ENCODE data around the gene RIT1. TPM values are rescaled to one million over a fixed set of nuclear protein-coding genes. Genes with fewer than 3 reads are reported as not detected.

The RIT1 gene
- total and polyA plus RNA-seq, 2 of the 8 experiments (the other 6 are each of a cell fraction or from before 2014, with no cell fraction given): 25.3 to 26.8 TPM

DNA sequence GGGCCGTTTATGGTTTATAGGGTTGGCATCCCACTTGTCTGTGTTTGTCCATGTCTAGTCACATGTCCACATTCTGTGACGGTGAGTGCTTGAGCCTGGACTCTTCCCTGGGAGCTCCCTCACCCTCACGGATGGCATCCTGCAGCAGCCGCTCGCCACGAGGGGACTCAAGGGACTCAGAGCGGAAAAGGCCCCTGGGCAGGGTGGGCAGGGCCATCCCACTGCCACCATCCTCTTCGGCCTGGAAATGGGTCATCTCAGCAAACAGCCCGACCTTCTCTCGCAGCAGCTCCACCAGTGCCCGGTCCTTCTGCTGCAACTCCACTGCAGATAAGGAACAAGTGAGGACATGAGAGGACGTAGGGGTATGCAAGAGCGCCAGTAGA, 41.3 kb upstream of the RIT1 start (continued):
- TF ChIP-seq, protein P1, sequence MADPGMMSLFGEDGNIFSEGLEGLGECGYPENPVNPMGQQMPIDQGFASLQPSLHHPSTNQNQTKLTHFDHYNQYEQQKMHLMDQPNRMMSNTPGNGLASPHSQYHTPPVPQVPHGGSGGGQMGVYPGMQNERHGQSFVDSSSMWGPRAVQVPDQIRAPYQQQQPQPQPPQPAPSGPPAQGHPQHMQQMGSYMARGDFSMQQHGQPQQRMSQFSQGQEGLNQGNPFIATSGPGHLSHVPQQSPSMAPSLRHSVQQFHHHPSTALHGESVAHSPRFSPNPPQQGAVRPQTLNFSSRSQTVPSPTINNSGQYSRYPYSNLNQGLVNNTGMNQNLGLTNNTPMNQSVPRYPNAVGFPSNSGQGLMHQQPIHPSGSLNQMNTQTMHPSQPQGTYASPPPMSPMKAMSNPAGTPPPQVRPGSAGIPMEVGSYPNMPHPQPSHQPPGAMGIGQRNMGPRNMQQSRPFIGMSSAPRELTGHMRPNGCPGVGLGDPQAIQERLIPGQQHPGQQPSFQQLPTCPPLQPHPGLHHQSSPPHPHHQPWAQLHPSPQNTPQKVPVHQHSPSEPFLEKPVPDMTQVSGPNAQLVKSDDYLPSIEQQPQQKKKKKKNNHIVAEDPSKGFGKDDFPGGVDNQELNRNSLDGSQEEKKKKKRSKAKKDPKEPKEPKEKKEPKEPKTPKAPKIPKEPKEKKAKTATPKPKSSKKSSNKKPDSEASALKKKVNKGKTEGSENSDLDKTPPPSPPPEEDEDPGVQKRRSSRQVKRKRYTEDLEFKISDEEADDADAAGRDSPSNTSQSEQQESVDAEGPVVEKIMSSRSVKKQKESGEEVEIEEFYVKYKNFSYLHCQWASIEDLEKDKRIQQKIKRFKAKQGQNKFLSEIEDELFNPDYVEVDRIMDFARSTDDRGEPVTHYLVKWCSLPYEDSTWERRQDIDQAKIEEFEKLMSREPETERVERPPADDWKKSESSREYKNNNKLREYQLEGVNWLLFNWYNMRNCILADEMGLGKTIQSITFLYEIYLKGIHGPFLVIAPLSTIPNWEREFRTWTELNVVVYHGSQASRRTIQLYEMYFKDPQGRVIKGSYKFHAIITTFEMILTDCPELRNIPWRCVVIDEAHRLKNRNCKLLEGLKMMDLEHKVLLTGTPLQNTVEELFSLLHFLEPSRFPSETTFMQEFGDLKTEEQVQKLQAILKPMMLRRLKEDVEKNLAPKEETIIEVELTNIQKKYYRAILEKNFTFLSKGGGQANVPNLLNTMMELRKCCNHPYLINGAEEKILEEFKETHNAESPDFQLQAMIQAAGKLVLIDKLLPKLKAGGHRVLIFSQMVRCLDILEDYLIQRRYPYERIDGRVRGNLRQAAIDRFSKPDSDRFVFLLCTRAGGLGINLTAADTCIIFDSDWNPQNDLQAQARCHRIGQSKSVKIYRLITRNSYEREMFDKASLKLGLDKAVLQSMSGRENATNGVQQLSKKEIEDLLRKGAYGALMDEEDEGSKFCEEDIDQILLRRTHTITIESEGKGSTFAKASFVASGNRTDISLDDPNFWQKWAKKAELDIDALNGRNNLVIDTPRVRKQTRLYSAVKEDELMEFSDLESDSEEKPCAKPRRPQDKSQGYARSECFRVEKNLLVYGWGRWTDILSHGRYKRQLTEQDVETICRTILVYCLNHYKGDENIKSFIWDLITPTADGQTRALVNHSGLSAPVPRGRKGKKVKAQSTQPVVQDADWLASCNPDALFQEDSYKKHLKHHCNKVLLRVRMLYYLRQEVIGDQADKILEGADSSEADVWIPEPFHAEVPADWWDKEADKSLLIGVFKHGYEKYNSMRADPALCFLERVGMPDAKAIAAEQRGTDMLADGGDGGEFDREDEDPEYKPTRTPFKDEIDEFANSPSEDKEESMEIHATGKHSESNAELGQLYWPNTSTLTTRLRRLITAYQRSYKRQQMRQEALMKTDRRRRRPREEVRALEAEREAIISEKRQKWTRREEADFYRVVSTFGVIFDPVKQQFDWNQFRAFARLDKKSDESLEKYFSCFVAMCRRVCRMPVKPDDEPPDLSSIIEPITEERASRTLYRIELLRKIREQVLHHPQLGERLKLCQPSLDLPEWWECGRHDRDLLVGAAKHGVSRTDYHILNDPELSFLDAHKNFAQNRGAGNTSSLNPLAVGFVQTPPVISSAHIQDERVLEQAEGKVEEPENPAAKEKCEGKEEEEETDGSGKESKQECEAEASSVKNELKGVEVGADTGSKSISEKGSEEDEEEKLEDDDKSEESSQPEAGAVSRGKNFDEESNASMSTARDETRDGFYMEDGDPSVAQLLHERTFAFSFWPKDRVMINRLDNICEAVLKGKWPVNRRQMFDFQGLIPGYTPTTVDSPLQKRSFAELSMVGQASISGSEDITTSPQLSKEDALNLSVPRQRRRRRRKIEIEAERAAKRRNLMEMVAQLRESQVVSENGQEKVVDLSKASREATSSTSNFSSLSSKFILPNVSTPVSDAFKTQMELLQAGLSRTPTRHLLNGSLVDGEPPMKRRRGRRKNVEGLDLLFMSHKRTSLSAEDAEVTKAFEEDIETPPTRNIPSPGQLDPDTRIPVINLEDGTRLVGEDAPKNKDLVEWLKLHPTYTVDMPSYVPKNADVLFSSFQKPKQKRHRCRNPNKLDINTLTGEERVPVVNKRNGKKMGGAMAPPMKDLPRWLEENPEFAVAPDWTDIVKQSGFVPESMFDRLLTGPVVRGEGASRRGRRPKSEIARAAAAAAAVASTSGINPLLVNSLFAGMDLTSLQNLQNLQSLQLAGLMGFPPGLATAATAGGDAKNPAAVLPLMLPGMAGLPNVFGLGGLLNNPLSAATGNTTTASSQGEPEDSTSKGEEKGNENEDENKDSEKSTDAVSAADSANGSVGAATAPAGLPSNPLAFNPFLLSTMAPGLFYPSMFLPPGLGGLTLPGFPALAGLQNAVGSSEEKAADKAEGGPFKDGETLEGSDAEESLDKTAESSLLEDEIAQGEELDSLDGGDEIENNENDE (IDR thresholded peaks at IDR 0.05; ENCODE audit: insufficient replicate concordance, low read length): no peak
- no peak for TF ChIP-seq SP2 (IDR thresholded peaks at IDR 0.05; ENCODE audit: low read length)
- no peak for TF ChIP-seq KDM5A (IDR thresholded peaks at IDR 0.05; ENCODE audit: low read length)
- TF ChIP-seq, protein P2, sequence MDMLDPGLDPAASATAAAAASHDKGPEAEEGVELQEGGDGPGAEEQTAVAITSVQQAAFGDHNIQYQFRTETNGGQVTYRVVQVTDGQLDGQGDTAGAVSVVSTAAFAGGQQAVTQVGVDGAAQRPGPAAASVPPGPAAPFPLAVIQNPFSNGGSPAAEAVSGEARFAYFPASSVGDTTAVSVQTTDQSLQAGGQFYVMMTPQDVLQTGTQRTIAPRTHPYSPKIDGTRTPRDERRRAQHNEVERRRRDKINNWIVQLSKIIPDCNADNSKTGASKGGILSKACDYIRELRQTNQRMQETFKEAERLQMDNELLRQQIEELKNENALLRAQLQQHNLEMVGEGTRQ (IDR thresholded peaks at IDR 0.05; ENCODE audit: low read length): no peak
- no peak for TF ChIP-seq RNF2 (IDR thresholded peaks at IDR 0.05; ENCODE audit: borderline replicate concordance, low read depth, low read length, missing control alignments, poor library complexity, severe bottlenecking)
- no peak for TF ChIP-seq SIN3A (conservative IDR thresholded peaks at IDR 0.05 in 1 of 2, IDR thresholded peaks at IDR 0.05 in 1 of 2; ENCODE audit: low read depth in 1 of 2, low read length in 2 of 2)
- no peak for TF ChIP-seq NRF1 (IDR thresholded peaks at IDR 0.05; ENCODE audit: low read depth, low read length)
- TF ChIP-seq SUZ12 (IDR thresholded peaks at IDR 0.05; ENCODE audit: low read length): no peak
- no peak for TF ChIP-seq NANOG (IDR thresholded peaks at IDR 0.05; ENCODE audit: insufficient read depth, low read depth, low read length, poor library complexity, severe bottlenecking)
- TF ChIP-seq FOSL1 (IDR thresholded peaks at IDR 0.05; ENCODE audit: insufficient read depth, low read depth, low read length): no peak
